GM19238 (cell line): ENCODE measurements around the gene MBD2.
"Not testable (repeated sequence)": the region's sequence is repeated elsewhere in the genome, so short reads cannot be mapped to it uniquely, and the experiment has no call there.

ENCODE experiments used
- DNase-seq: peaks from one replicate; pipeline ENCODE4 v3.0.0; 2011; ENCODE audit warnings: low spot score; ENCODE audit not compliant: insufficient read length

Gene MBD2, protein sequence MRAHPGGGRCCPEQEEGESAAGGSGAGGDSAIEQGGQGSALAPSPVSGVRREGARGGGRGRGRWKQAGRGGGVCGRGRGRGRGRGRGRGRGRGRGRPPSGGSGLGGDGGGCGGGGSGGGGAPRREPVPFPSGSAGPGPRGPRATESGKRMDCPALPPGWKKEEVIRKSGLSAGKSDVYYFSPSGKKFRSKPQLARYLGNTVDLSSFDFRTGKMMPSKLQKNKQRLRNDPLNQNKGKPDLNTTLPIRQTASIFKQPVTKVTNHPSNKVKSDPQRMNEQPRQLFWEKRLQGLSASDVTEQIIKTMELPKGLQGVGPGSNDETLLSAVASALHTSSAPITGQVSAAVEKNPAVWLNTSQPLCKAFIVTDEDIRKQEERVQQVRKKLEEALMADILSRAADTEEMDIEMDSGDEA

DNA sequence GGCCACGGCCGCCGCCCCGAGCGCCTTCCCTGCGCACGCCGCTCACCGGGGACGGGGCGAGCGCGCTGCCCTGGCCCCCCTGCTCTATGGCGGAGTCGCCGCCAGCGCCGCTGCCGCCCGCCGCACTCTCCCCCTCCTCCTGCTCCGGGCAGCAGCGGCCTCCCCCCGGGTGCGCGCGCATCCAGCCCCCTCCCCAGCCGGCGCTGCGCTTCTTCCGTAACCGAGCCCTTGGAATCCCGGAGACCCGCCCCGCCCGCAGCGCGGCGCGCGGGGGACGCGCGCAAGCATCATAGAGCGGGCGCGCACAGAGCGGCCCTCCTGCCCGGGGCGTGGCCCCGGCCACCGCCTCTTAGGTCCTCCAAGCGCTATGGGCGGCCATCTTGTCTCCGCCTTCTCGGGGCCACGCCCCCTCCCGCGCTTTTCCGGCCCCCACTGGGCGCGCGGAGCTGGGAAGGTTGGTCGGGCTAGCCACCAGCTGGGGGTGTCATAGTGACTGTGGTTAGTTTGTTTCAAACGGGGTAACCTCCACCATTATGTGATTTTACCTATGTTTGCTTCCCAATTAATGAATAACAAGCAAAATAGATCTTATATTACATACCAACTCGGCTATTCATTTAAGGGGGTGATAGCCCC, at the start of gene MBD2:
MBD2 (minus strand) TSS at position 291 of the 636 bp plus-strand sequence; CDS start at position 181, 110 bp downstream.
- peak; percentile 73 for DNase-seq

DNA sequence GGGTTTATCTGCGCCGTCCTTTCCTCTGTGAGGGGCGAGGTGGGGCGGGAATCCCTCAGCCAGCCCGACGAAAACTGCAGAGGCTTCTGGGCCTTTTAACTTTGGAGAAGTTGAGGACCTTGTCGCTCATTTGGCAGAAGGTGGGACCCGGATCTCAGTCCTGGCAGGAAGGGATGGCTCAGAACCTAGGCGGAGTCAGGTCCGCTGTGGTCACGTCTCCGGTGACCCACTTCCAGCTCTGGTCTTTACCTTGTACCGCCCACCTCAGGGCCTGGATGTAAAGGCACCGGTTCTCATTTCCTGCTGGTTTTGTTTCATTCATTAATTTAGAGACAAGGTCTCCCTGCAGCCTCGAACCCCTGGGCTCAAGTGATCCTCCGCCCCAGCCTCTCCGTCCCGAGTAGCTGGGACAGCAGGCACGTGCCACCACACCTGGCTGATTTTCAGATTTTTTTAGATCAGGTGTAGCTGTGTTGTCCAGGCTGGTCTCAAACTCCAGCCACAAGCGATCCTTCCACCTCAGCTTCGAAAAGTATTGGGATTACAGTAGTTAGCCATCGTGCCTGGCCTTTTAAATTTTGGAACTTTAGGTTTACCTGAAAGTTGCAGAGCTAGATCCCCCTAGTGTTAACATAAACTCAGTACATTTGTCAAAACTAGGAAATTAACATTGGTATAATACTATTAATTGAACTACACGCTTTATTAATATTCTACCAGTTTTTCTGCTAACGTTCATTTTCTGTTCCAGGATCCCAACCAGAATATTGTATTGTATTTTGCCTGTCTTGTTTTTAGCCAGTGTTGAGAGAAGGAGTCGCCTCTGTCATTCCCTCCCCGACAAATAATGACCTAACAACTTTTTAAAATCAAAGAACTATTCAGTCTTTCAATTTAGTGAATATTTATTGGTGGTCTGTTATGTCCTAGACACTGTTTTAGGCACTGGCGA, 45.7 kb upstream of the MBD2 start:
- DNase-seq = no peak

DNA sequence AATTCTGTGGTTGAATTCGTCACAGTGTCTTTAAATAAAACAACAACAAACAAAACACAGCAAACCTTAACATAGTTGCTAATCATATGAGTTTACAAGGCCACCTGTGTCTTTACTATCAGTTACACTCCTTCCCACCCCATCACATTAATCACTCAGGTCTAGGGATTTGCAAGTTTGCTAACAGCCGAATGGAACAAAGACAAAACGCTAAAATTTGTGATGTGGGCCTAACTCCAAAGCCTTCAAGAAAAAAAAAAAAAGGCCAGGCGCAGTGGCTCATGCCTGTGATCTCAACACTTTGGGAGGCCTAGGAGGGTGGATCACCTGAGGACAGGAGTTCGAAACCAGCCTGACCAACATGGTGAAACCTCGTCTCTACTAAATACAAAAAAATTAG, 44.3 kb upstream of the MBD2 start:
- DNase-seq = no peak

GRCh38 chr18:54267701-54268100, 43.2 kb upstream of the MBD2 start:
- no peak for DNase-seq

DNA sequence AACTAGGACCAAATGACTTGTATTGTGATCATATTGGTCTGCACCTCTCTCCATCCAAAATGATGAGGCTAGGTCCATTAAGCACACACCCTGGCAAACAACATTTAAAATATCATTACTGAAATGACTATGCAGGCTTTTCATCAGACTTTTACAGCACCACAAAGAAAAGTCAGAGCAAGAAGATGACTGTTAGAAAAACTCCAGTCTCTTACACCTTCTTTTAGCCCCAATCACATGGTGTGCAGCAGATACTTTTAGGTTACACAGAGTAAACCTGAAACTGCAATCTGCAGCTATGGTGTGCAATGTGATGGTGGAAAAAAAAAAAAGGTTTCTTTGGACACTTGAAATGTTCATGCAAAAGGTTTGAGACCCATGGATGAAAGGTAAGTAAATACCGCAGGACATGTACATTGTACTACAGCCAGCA, 39.5 kb upstream of the MBD2 start:
- DNase-seq = no peak

DNA sequence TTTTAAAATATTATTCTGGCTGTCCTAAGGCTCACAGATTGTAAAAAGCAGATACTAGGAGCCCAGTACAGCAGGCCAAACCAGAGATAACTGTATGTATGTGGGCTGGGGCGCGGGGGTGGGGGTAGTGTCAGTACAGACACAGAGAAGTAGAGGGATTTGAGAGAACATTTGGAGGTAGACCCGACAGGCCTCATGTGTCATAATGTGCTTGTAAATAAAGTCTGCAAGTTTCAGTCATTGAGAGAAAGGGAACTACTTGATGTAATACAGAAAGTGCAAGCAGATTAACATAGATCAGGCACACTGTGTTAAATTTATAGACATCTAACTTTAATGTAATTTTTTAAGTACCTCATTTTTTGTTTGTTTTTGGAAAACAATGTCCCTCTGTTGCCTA, 37.4 kb upstream of the MBD2 start:
- no peak for DNase-seq

GRCh38 chr18:54260396-54261072, 36.1 kb upstream of the MBD2 start:
- DNase-seq = no peak

- DNase-seq = not testable (repeated sequence)
Observed at GRCh38 chr18:54257818-54258217, 33.3 kb upstream of the MBD2 start.

- DNase-seq = no peak
Observed at GRCh38 chr18:54257015-54257414, 32.5 kb upstream of the MBD2 start.

DNA sequence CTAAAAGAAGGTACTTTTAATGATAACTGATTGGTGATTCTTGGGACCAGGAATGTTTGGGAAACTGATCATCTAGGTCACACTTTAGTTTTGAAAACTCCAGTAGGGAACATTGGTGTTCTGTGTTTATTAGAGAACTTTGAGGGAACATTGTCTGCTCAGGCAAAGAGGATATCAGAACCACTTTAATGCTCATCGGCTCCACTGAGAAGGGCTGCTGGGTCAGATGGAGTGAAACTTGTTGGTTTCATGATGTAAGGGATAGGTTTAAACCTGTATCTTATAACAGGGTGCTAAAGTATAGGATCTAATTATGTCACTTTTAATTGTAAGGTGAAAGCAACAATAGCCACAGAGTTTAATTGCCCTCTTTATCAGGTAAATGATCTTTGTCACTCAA, 30.7 kb upstream of the MBD2 start:
- DNase-seq = no peak

DNA sequence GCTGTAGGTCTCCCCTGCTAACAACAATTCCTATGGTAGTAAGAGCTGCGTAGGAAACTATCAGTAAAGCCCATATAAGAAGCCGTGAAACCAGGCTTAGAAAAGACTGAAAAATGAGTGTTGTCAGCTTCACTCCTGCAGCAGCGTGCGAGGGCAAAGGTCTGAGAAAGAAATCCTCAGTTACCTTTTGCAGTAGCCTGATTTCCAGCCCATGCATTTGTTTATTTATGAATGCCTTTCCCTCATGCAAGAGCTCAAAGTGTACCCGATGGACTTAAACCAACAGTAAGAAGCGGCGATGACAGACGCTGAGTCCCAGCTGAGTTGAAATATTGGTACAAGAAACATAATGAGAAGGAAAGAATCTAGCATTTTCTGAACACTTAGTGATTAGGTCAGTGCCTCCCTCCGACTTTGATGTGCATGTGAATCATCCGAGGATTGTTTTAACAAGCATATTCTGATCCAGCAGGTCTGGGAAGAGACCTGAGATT, 29.8 kb upstream of the MBD2 start:
- DNase-seq = no peak

DNA sequence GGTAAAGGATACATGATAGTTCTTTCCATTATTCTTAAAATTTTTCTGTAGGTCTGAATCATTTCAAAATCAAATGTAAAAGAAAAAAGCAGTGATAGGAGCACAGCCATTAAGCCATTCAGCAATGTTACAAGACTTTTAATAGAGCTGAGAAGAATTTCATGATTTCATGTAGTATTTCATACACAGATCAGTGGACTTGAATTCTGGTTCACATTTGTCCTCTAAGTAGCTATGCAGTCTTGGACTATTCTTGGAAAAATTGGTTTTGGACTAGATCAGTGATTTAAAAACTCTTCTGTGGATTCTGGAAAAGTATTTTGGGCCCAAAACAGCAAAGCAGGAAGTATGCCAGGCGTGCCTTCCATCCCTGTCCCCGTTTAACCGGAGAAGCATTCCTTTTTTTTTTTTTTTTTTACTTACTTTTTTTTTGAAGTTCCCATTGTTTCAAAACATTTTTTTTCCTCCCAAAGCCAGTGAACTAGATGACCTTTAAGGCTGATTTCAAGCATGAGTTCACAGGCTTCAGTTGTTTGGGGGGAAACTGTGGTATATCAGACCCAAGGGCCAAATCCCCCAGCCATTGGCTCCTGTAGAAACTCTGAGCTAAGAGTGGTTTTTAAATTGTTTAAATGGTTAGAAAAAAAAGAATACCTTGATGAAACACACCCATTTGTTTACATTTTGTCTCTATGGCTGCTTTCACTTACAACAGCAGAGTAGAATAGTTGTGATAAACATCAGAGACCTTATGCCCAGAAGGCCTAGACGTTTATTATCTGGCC, 27.3 kb upstream of the MBD2 start:
- no peak for DNase-seq

DNA sequence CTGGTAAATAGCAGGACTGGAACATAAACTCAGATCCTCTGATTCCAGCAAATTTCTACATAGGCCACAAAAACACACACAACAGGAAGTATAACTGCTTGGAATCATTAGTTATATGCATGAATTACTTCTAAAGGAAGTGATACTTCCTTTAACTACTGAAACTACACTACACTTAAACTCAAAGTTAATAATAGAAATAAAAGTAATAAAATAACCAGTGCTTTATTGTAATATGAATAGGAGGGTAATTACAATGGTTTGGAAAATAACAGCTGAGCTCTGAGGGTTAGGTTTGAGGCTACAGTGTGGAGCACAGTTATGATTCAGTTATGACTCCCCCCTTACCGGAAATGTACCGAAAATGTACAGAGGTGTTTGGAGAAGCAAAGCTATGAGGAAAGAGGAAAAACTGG, 26.4 kb upstream of the MBD2 start:
- no peak for DNase-seq

DNA sequence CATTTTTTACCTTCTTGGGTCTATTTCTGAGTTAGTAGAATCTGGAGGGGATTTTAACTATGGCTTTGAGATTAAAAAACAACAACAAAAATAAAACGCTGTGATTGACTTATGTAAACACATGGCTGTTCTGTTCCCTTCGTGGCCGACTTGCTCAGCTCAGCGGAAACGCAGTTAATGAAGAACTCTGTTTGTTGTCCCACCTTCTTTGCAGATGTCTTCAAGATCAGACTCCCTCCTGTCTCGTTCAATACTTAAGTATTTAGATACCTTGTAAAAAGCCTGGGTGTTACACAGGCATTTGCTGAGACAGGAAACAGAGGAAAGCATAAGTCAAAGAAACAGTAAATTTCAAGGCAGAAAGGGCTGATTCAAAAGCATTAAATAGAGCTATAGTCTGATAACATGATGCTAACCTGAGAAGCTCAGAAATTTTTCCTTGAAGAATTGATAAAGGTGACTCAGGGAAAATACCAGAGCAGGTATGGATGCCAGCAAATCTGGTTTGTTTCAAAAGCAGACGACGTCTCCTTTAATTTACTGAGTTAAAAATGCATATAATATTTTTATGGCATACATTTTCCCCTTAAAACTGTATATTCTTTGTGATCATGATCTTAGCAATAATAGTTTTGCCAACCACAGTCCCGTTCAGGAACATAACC, 23.2 kb upstream of the MBD2 start:
- no peak for DNase-seq

- DNase-seq = no peak
Observed at GRCh38 chr18:54242327-54242726, 17.9 kb upstream of the MBD2 start.

- DNase-seq = no peak
Observed at GRCh38 chr18:54241483-54241882, 17.0 kb upstream of the MBD2 start.

- no peak for DNase-seq
Observed at GRCh38 chr18:54240629-54241107, 16.2 kb upstream of the MBD2 start.

- DNase-seq = no peak
Observed at GRCh38 chr18:54239601-54240000, 15.1 kb upstream of the MBD2 start.

- DNase-seq = no peak
Observed at GRCh38 chr18:54239091-54239490, 14.6 kb upstream of the MBD2 start.
